Neural progenitor cell (in vitro differentiated cells): ENCODE measurements around the gene STXBP4.

Experiments used
- EZH2 ChIP-seq: fragments of 200-600 bp; sonication (generic); IDR thresholded peaks from 2 replicates; pipeline ENCODE4 v1.6.1; 2017; ENCODE audit warnings: antibody characterized with exemption, mild to moderate bottlenecking, moderate library complexity
- EZH2phosphoT487 ChIP-seq: fragments of 200-600 bp; sonication (generic); IDR thresholded peaks from 2 replicates; pipeline ENCODE4 v1.6.1; 2017; ENCODE audit warnings: antibody characterized with exemption
- TF ChIP-seq, protein P1 (sequence below): fragments of 200-600 bp; sonication (generic); IDR thresholded peaks from 2 replicates; pipeline ENCODE4 v1.5.1; 2017; ENCODE audit warnings: antibody characterized with exemption, mild to moderate bottlenecking

DNA sequence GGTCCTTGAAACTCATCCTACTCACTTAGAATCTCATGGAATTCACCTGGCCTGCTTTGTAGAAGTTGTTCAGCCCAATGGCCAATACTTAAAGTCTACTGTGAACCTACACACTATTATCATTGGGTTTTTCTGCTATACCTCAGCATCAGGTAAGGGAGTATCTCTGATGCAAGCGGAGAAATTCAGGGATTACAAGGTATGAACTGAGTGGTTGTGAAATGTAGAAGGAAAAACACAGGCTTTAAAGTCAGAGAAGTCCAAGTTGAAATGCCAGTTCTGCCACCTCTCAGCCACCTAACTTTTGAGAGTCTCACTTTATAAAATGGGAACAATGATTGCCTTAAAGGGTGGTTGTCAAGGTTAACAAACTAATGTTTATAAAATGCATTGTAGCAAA, 31.1 kb upstream of the STXBP4 start:
- TF ChIP-seq EZH2phosphoT487 (no peak), EZH2 (no peak)
- TF ChIP-seq, protein P1, sequence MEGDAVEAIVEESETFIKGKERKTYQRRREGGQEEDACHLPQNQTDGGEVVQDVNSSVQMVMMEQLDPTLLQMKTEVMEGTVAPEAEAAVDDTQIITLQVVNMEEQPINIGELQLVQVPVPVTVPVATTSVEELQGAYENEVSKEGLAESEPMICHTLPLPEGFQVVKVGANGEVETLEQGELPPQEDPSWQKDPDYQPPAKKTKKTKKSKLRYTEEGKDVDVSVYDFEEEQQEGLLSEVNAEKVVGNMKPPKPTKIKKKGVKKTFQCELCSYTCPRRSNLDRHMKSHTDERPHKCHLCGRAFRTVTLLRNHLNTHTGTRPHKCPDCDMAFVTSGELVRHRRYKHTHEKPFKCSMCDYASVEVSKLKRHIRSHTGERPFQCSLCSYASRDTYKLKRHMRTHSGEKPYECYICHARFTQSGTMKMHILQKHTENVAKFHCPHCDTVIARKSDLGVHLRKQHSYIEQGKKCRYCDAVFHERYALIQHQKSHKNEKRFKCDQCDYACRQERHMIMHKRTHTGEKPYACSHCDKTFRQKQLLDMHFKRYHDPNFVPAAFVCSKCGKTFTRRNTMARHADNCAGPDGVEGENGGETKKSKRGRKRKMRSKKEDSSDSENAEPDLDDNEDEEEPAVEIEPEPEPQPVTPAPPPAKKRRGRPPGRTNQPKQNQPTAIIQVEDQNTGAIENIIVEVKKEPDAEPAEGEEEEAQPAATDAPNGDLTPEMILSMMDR: no peak
